Left cardiac atrium (tissue), 4 donors: Measurements from ENCODE around the gene ITIH1. TPM values are rescaled to one million over a fixed set of nuclear protein-coding genes. Genes with fewer than 3 reads are reported as not detected.
A peak's percentile ranks its signal among the peaks of the same experiment; 100 is the strongest.

ENCODE experiments used
- ATAC-seq, 2 donors: fragments of 200-7000 bp; cut with Tn5 transposase; one replicate each; pipeline ENCODE4 v1.9.1; 2020; ENCODE audit warnings: mild to moderate bottlenecking in 2 of 2, moderate library complexity in 2 of 2
- DNase-seq: peaks from one replicate; pipeline ENCODE4 v3.0.0-alpha.2; 2020
- intact Hi-C, 2 donors: fragments of 100-400 bp; cut with DNase I; formaldehyde crosslinking; loops; one replicate each; pipeline versions ENCODE4 v1.14.1 to v1.15.1; 2022 to 2023
- total RNA-seq, 2 donors: library from RNA; stranded (reverse); fragmentation: NEBNext Ultra II Directional; extraction: Animal tissue kit (Norgen Biotek cat#: 25700); gene quantifications; one replicate each; pipeline ENCODE4 v1.2.1, GENCODE V29; 2021
- donor health status: DM: no; HTN: yes; CAD: no.
- donor health status: DM: no; HTN: yes; CAD: no; lungs with severe emphysema.
- donor health status: DM: yes; HTN: yes; CAD: no.
- donor health status: Dilated cardiomyopathy.

Gene ITIH1
- total RNA-seq, 2 donors from 2014 or later = not detected

- intact Hi-C loops = loop anchor here in 1 of 2 donors (5.0 kb wide), 1 partner anchor 59 kb away; the partner anchor contains the start of gene NEK4
- ATAC-seq (peak; percentile 10 to 50), DNase-seq (peak; percentile 65)
These were observed 54.3 kb downstream of the ITIH1 start for GRCh38 chr3:52831500-52832301.

DNA sequence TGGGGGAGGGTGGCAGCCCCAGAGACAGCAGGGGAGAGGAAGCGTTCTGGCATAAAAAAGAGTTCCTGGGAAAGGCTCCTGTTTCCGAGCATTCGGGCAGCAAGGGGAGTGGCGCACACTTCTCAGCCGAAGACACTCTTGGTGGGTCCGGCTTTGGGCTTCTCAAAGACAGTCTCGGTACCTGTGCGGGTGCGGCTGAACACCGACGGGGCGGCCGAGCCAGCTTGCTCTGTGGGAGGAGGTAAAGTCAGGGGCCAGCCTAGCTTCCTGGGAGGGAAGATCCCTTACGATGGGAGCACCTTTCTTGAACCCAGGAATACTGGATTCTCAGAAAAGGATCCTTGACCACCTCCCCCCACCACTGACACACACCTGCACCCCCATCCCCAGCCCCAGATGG is 55.8 kb downstream of the ITIH1 start:
- intact Hi-C loops = loop anchor here in 1 of 2 donors (5.0 kb wide), 1 partner anchor 61 kb away; the partner anchor contains the start of gene NEK4

GRCh38 chr3:52834871-52835501 is 57.6 kb downstream of the ITIH1 start, which contains the start of gene MUSTN1:
TSS of gene MUSTN1 (minus strand) at chr3:52835019. CDS start at chr3:52834948, 71 bp downstream.
- DNase-seq = no peak
- intact Hi-C loops = loop anchor here in 1 of 2 donors (5.0 kb wide), 1 partner anchor 63 kb away; the partner anchor contains the start of gene NEK4

More for the DNA sequence above, 55.8 kb downstream of the ITIH1 start:
- ATAC-seq (no peak), DNase-seq (no peak)

GRCh38 chr3:52835766-52836470 is 58.5 kb downstream of the ITIH1 start:
- intact Hi-C loops = no loop called here
- ATAC-seq (peak; percentile 69 to 72), DNase-seq (peak; percentile 50)

More at GRCh38 chr3:52834871-52835501, 57.6 kb downstream of the ITIH1 start, which contains the start of gene MUSTN1:
- ATAC-seq = peak; percentile 11 to 64

DNA sequence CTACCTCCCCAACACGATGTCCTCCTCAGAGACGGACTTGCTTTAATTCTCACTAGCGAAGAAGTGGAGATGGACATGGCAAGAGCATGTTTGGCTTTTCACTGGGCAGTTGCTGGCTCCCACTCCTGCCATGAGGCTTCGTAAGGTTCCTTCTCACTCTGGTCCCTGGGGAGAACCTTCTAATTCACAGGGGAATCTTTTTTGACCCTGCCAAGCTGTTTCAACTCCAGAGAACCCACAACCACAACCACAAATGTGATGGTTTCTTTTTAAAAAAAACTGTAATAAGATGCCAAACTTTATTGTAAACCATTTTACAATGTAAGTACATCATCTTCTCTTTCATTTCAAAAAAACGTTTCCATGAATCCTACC is 59.1 kb downstream of the ITIH1 start:
- no peak for ATAC-seq
- DNase-seq = no peak
- intact Hi-C loops = no loop called here

GRCh38 chr3:52836986-52837385 is 59.6 kb downstream of the ITIH1 start:
- intact Hi-C loops = no loop called here
- no peak for DNase-seq
- peak in 1 of 2 donors; percentile 6 for ATAC-seq

DNA sequence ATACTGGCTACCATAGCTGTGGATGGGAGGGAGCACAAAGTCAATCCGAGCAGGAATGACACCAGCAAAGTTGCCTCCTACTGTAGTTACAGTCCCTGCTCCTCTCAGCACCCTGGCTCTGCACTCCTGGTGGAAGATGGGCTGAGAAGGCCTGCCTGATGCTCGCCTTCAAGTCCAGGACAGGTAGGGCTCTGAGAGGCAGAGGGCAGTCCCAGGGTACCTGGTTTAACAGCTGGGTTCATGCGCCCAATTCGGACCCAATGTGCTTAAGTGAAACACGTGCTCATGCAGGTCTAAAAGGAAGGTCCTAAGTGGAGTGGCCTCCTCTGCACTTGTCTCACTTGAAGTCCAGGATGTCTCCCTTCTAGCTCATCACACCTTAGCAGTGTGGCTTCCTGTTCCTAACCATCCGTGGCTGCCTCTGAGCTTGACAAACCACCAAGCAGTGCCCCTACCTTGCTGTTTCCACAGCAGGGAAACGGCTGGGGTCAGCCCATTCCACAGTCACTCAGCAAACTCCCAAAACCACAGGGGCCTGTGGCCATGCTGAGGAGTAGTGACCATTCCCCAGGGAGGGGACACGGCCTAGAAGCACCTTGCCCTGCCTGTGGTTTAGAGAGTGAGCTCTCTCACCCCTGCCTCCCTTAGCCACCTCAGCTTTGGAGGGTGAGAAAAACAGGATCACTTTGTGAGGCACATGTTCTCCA is 61.3 kb downstream of the ITIH1 start:
- ATAC-seq = no peak
- intact Hi-C loops = no loop called here
- DNase-seq = no peak

DNA sequence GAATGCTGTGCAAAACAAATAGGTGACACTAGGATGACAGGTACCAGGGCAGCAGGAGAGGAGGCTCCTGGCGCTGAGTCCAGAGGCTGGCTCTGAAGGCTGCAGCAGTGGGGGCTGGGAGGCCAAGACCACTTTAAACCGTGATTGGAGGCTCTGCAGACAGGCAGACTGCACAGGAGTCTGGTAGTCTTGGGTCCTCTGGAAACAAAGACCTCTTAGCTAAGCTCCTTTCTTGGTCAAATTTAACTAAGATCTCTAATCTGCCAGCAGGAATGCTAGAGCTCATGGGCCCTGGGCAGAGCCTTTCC is 61.8 kb downstream of the ITIH1 start:
- intact Hi-C loops = no loop called here
- ATAC-seq (no peak), DNase-seq (no peak)

DNA sequence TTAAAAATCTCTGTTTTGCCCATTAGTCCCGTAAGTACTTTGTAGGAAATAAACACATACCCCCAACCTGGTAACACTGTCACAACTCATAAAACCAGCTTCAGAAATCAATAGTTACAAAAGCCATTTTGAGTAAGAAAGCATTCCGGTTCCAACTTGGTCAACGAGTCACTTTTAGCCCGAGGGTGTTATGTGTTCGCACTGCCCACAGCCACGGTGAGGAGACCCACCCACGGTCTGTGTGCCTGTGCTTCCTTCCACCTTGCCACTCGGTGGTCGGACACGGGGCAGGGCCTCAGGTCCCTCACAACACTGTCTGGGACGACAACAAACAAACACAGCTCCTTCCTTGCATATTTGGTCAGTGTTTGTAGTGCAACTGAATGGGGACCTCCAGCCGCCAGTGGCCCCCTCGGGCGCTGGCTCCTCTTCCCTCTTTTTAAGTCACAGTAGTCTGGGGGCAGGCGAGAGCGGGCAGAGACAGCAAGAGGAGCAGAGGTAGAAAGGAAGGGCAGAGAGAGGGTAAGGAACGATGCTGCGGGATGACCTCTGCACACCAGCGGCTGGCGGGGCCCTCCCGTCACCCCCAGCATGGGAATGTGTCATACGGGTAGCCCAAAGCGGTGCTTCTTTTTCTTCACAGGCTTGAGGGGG is 62.6 kb downstream of the ITIH1 start:
- DNase-seq = no peak
- no peak for ATAC-seq
- intact Hi-C loops = no loop called here

GRCh38 chr3:52841211-52841980 is 64.0 kb downstream of the ITIH1 start:
- intact Hi-C loops = no loop called here
- DNase-seq = no peak
- ATAC-seq = peak in 1 of 2 donors; percentile 3

Other genes with a start within 250 kb of the ITIH1 start
- gene NT5DC2, start 243.7 kb upstream of the ITIH1 start, total RNA-seq = 100 to 1,000 TPM; 114 to 141 TPM
- 10 to 100 TPM; 52.9 to 70.4 TPM for gene UQCC5, start 241.0 kb upstream of the ITIH1 start, total RNA-seq
- 10 to 100 TPM; 50.7 to 54.4 TPM for gene PBRM1, start 91.7 kb upstream of the ITIH1 start, total RNA-seq
- 10 to 100 TPM; 30.2 to 61.2 TPM for gene GNL3, start 91.6 kb upstream of the ITIH1 start, total RNA-seq
- gene GLT8D1, start 71.8 kb upstream of the ITIH1 start, total RNA-seq = 10 to 100 TPM; 31.3 to 37.6 TPM
- gene SPCS1, start 71.5 kb upstream of the ITIH1 start, total RNA-seq = 10 to 100 TPM; 72.1 to 88.1 TPM
- 10 to 100 TPM; 14.8 to 16.9 TPM for gene NEK4, start 6.7 kb upstream of the ITIH1 start, total RNA-seq
- gene ITIH3, start 17.2 kb downstream of the ITIH1 start, total RNA-seq = under 1 TPM; 0.55 to 0.62 TPM
- gene ITIH4, start 53.1 kb downstream of the ITIH1 start, total RNA-seq = 1 to 10 TPM; 5.2 to 7.0 TPM
- gene MUSTN1, start 57.4 kb downstream of the ITIH1 start, total RNA-seq = 10 to 100 TPM; 14.8 to 33.4 TPM
- gene STIMATE, start 119.9 kb downstream of the ITIH1 start, total RNA-seq = 10 to 100 TPM in 1 of 2 donors, 1 to 10 TPM in 1; 7.9 to 14.1 TPM